Epithelial cell of esophagus (primary cell): ENCODE results near the gene UBAP1.
"Not testable (repeated sequence)": the region's sequence is repeated elsewhere in the genome, so short reads cannot be mapped to it uniquely, and the experiment has no call there.

Experiments used
- DNase-seq: peaks from one replicate; pipeline ENCODE4 v3.0.0; 2010; ENCODE audit warnings: low read depth
- H3K4me3 ChIP-seq: 2 replicates; pipeline ENCODE4 v1.5.1; 2011; ENCODE audit warnings: mild to moderate bottlenecking, low read length, control low read depth
- CTCF ChIP-seq: IDR thresholded peaks from 2 replicates; pipeline ENCODE4 v1.5.1; 2011; ENCODE audit warnings: low read depth, mild to moderate bottlenecking, low read length, control low read depth, inconsistent platforms; ENCODE audit not compliant: insufficient read depth; ENCODE audit errors: missing control alignments

The UBAP1 gene

GRCh38 chr9:34246453-34246852 is 67.6 kb downstream of the UBAP1 start:
- no peak for TF ChIP-seq CTCF

GRCh38 chr9:34247782-34248181 is 68.9 kb downstream of the UBAP1 start:
- not testable (repeated sequence) for H3K4me3 ChIP-seq

More at GRCh38 chr9:34246453-34246852, 67.6 kb downstream of the UBAP1 start:
- no peak for DNase-seq
- H3K4me3 ChIP-seq = no peak overlapping the region

GRCh38 chr9:34249274-34249673 is 70.4 kb downstream of the UBAP1 start:
- no peak for TF ChIP-seq CTCF
- no peak overlapping the region for H3K4me3 ChIP-seq
- peak; percentile 58 for DNase-seq

More at GRCh38 chr9:34247782-34248181, 68.9 kb downstream of the UBAP1 start:
- not testable (repeated sequence) for DNase-seq

GRCh38 chr9:34250721-34251120 is 71.9 kb downstream of the UBAP1 start:
- no peak for TF ChIP-seq CTCF
- peak; percentile 89 for DNase-seq
- H3K4me3 ChIP-seq = no peak overlapping the region

GRCh38 chr9:34252016-34252415 is 73.2 kb downstream of the UBAP1 start:
- DNase-seq = no peak
- TF ChIP-seq CTCF = no peak
- H3K4me3 ChIP-seq = no peak overlapping the region

- DNase-seq = peak; percentile 65
- H3K4me3 ChIP-seq = no peak overlapping the region
Measured at GRCh38 chr9:34252670-34253459, 74.0 kb downstream of the UBAP1 start.

GRCh38 chr9:34253460-34253837 is 74.6 kb downstream of the UBAP1 start:
- TF ChIP-seq CTCF = peak; percentile 62
- H3K4me3 ChIP-seq = no peak overlapping the region
- peak; percentile 46 for DNase-seq

More at GRCh38 chr9:34252670-34253459, 74.0 kb downstream of the UBAP1 start:
- TF ChIP-seq CTCF = peak; percentile 98
